ENCODE measurements around the gene RAB42. TPM values are rescaled to one million over a fixed set of nuclear protein-coding genes. Genes with fewer than 3 reads are reported as not detected.
A peak's percentile ranks its signal among the peaks of the same experiment; 100 is the strongest.
"Not testable (repeated sequence)": the region's sequence is repeated elsewhere in the genome, so short reads cannot be mapped to it uniquely, and the experiment has no call there.

Gene RAB42
- total RNA-seq, 1 experiment from 2014 or later: 13.2 TPM

- no peaks in the 10 kb centered on the region for H3K9me3 ChIP-seq (ENCODE audit: control insufficient read depth, low read depth, low read length)
- no peak overlapping the region for H4K8ac ChIP-seq (replicated peaks; ENCODE audit: insufficient read length, low read depth, low read length)
- no peak overlapping the region for H2BK120ac ChIP-seq (ENCODE audit: low read depth, low read length, poor library complexity, severe bottlenecking)
- TF ChIP-seq, protein P1, sequence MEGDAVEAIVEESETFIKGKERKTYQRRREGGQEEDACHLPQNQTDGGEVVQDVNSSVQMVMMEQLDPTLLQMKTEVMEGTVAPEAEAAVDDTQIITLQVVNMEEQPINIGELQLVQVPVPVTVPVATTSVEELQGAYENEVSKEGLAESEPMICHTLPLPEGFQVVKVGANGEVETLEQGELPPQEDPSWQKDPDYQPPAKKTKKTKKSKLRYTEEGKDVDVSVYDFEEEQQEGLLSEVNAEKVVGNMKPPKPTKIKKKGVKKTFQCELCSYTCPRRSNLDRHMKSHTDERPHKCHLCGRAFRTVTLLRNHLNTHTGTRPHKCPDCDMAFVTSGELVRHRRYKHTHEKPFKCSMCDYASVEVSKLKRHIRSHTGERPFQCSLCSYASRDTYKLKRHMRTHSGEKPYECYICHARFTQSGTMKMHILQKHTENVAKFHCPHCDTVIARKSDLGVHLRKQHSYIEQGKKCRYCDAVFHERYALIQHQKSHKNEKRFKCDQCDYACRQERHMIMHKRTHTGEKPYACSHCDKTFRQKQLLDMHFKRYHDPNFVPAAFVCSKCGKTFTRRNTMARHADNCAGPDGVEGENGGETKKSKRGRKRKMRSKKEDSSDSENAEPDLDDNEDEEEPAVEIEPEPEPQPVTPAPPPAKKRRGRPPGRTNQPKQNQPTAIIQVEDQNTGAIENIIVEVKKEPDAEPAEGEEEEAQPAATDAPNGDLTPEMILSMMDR (conservative IDR thresholded peaks at IDR 0.05): no peak
- peaks cover 32 to 33% of the 10 kb centered on the region in 2 experiments for H3K4me1 Mint-ChIP-seq
- no peak overlapping the region for H3T11ph ChIP-seq (ENCODE audit: low read length)
- H2BK20ac ChIP-seq (ENCODE audit: low read depth, low read length, poor library complexity, severe bottlenecking): no peak overlapping the region
- H2BK15ac ChIP-seq (ENCODE audit: low read depth, low read length): no peak overlapping the region
- peak overlapping the region in 2 of 3 experiments; percentile 22 to 79; a peak in 3 of 7 replicates for H3K27ac Mint-ChIP-seq
- H4K5ac ChIP-seq (ENCODE audit: insufficient read length, low read depth, low read length): no peak overlapping the region
- no peak overlapping the region for H2BK5ac ChIP-seq (ENCODE audit: insufficient read length, low read length)
- 0 out of 2 replicates have a peak overlapping the region, but pooled peaks have one; percentile 58 for H3K14ac ChIP-seq (ENCODE audit: insufficient read depth, low read length)
- peak overlapping the region; percentile 74 for H2AFZ ChIP-seq (ENCODE audit: low read length)
- peaks cover 7% of the 10 kb centered on the region for H3K27me3 Mint-ChIP-seq (ENCODE audit: low read depth)
- H3K4me1 ChIP-seq (ENCODE audit: insufficient read depth, low read length): peaks cover 3% of the 10 kb centered on the region; the same call in 1 of the 2 replicates
- H3K4me2 ChIP-seq (ENCODE audit: insufficient read depth, insufficient read length, low read length): peak overlapping the region; percentile 75
- peak overlapping the region; percentile 82 to 90 for H3K4me3 Mint-ChIP-seq
- peaks cover 5% of the 10 kb centered on the region for H3K23me2 ChIP-seq (ENCODE audit: insufficient read length, low read depth, low read length, poor library complexity, severe bottlenecking)
- H2AK5ac ChIP-seq (ENCODE audit: insufficient read length, low read length): no peak overlapping the region
- WGBS (ENCODE audit: extremely low coverage, insufficient read length, low lambda C conversion rate): no CpG with 5 or more reads among the region's 81 CpGs
- no peaks in the 10 kb centered on the region for H3K27me3 ChIP-seq (ENCODE audit: insufficient read depth, low read length)
- no peaks in the 10 kb centered on the region for H3K9me3 Mint-ChIP-seq
- H3K27ac ChIP-seq (ENCODE audit: insufficient read length, low read depth, low read length): no peak overlapping the region
- H3K79me1 ChIP-seq (ENCODE audit: insufficient read depth, low read depth, low read length, poor library complexity, severe bottlenecking): no peaks in the 10 kb centered on the region
- H3K18ac ChIP-seq (ENCODE audit: insufficient read length, low read depth, low read length): peak overlapping the region; percentile 21
- no peak overlapping the region for H2BK12ac ChIP-seq (ENCODE audit: insufficient read length, low read depth, low read length)
- H3K4ac ChIP-seq (ENCODE audit: low read depth, low read length): no peak overlapping the region
- H3K9ac ChIP-seq (ENCODE audit: extremely low read depth, insufficient read length, low read length): peak overlapping the region; percentile 52
- H4K91ac ChIP-seq (ENCODE audit: insufficient read length, low read depth, low read length): no peak overlapping the region
- DNase-seq: no peak
- no peak overlapping the region for H3K56ac ChIP-seq (ENCODE audit: insufficient read length, low read depth, low read length)
- H4K20me1 ChIP-seq (ENCODE audit: control insufficient read depth, insufficient read depth, insufficient read length): no peaks in the 10 kb centered on the region
- H3K79me2 ChIP-seq (ENCODE audit: insufficient read depth, low read length): no peaks in the 10 kb centered on the region
- H3K36me3 Mint-ChIP-seq (ENCODE audit: insufficient read depth in 1 of 3, low read depth in 3 of 3): peaks cover 0 to 4% (median 2%) of the 10 kb centered on the region in 3 experiments; a peak in 3 of 7 replicates
- H3K23ac ChIP-seq (ENCODE audit: insufficient read length, low read depth, low read length): no peak overlapping the region
Observed at GRCh38 chr1:28592321-28593071, 431 bp downstream of the RAB42 start.

GRCh38 chr1:28593988-28594356 is 1.9 kb downstream of the RAB42 start:
- DNase-seq; H3K27me3 Mint-ChIP-seq (ENCODE audit: low read depth); H2BK15ac ChIP-seq (ENCODE audit: low read depth, low read length); H2AK5ac ChIP-seq (ENCODE audit: insufficient read length, low read length); H3K79me1 ChIP-seq (ENCODE audit: insufficient read depth, low read depth, low read length, poor library complexity, severe bottlenecking); H4K5ac ChIP-seq (ENCODE audit: insufficient read length, low read depth, low read length); H2BK20ac ChIP-seq (ENCODE audit: low read depth, low read length, poor library complexity, severe bottlenecking); H3K9me3 ChIP-seq (ENCODE audit: control insufficient read depth, low read depth, low read length); H3T11ph ChIP-seq (ENCODE audit: low read length); H2BK12ac ChIP-seq (ENCODE audit: insufficient read length, low read depth, low read length); H3K4me1 ChIP-seq (ENCODE audit: insufficient read depth, low read length); H3K4me2 ChIP-seq (ENCODE audit: insufficient read depth, insufficient read length, low read length); H3K27ac ChIP-seq (ENCODE audit: insufficient read length, low read depth, low read length); H4K91ac ChIP-seq (ENCODE audit: insufficient read length, low read depth, low read length); H2BK120ac ChIP-seq (ENCODE audit: low read depth, low read length, poor library complexity, severe bottlenecking); H2AFZ ChIP-seq (ENCODE audit: low read length); H3K27me3 ChIP-seq (ENCODE audit: insufficient read depth, low read length); H3K56ac ChIP-seq (ENCODE audit: insufficient read length, low read depth, low read length); H3K4ac ChIP-seq (ENCODE audit: low read depth, low read length); H3K18ac ChIP-seq (ENCODE audit: insufficient read length, low read depth, low read length); H3K9ac ChIP-seq (ENCODE audit: extremely low read depth, insufficient read length, low read length); H3K9me3 Mint-ChIP-seq; H3K14ac ChIP-seq (ENCODE audit: insufficient read depth, low read length); H4K20me1 ChIP-seq (ENCODE audit: control insufficient read depth, insufficient read depth, insufficient read length); H3K23ac ChIP-seq (ENCODE audit: insufficient read length, low read depth, low read length); H3K79me2 ChIP-seq (ENCODE audit: insufficient read depth, low read length); H3K36me3 Mint-ChIP-seq (ENCODE audit: insufficient read depth in 1 of 3, low read depth in 3 of 3); H3K23me2 ChIP-seq (ENCODE audit: insufficient read length, low read depth, low read length, poor library complexity, severe bottlenecking); H4K8ac ChIP-seq (replicated peaks; ENCODE audit: insufficient read length, low read depth, low read length); H2BK5ac ChIP-seq (ENCODE audit: insufficient read length, low read length): not testable (repeated sequence)
- H3K27ac Mint-ChIP-seq: peak overlapping the region in 1 of 3 experiments; percentile 57; a peak in 1 of 7 replicates
- peaks cover 34 to 37% of the 10 kb centered on the region in 2 experiments for H3K4me1 Mint-ChIP-seq
- peak overlapping the region; percentile 21 to 32; a peak in 3 of 5 replicates for H3K4me3 Mint-ChIP-seq
- no CpG with 5 or more reads among the region's 3 CpGs for WGBS (ENCODE audit: extremely low coverage, insufficient read length, low lambda C conversion rate)

Data from H9 (cell line).